ENCODE data around the gene DCUN1D1.

DCUN1D1 gene

GRCh38 chr3:182981038-182981380 lies 671 bp upstream of the DCUN1D1 start:
- TF ChIP-seq CTCF (IDR thresholded peaks at IDR 0.05), result no peak

DNA sequence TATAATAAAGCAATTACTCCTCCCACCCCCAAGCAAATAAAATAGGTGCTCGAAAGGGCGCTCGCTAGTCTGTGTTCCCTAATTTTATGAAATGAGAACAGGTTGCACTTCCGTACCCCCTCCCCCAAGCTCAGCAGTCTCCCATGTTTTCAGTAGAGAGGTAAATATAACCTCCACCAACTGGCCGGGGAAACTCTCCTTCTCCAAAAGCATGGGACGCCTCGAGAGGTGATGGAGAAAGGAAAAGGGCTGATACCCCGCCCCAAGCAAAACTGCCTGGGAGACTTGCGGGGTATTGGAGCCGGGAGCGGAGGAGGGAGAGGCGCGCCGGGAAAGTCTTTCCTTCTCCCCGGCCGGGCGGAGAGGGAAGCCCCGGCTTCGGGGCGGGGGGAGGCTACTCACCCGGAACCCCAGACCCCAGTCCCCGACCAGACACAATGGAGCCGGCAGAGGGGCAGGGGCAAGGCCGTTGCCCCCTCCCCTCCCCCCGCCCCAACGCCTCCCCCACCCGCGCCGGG lies 605 bp downstream of the DCUN1D1 start:
- TF ChIP-seq CTCF (IDR thresholded peaks at IDR 0.05), result no peak

DNA sequence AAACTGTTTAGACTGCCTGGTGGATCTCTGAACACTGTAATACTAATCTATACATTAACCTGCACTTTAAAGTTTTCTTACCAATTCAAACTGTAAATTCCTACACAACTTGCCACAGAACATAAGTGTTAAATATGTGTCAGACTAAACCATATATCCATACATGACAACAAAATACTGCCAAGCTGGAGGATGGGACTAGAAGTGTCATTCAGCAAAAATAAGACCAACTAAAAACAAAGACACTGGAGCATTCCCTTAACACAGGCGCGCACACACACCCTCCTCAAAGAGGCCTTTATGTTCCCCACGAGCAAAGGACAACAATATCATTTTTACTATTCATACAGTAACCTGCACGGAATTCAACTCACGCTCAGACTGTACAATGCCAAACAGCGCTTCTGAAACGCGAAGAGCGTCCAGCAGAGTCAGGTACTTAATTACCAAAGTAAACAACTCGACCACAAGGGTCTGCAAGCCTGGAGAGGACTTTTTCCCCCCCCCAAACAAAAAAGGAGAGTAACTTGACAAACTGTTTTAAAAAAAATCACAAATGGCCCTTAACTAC lies 1.1 kb downstream of the DCUN1D1 start:
- TF ChIP-seq CTCF (IDR thresholded peaks at IDR 0.05), result no peak

- TF ChIP-seq CTCF (IDR thresholded peaks at IDR 0.05), result no peak
Measured at GRCh38 chr3:182978387-182978786, 2.0 kb downstream of the DCUN1D1 start.

GRCh38 chr3:182973047-182973446 lies 7.3 kb downstream of the DCUN1D1 start:
- TF ChIP-seq CTCF (IDR thresholded peaks at IDR 0.05), result no peak

DNA sequence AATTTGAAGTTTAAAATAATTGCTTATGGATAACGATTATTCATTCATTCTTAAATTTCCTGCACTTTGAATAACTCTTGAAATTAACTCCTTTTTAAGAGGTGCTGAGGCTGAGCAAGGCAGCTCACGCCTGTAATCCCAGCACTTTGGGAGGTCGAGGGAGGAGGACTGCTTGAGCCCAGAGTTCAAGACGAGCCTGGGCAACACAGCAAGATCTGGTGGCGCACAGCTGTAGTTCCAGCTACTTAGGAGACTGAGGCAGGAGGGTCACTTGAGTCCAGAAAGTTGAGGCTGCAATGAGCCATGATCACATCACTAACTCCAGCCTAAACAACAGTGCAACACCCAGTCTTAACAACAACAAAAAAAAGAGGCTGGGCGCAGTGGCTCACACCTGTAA lies 8.0 kb downstream of the DCUN1D1 start:
- TF ChIP-seq CTCF (IDR thresholded peaks at IDR 0.05), result no peak

GRCh38 chr3:182971637-182972036 lies 8.7 kb downstream of the DCUN1D1 start:
- TF ChIP-seq CTCF (IDR thresholded peaks at IDR 0.05), result no peak
